GM12878 (cell line): Measurements from ENCODE around the gene AP4S1. TPM values are rescaled to one million over a fixed set of nuclear protein-coding genes. Genes with fewer than 3 reads are reported as not detected.
A peak's percentile ranks its signal among the peaks of the same experiment; 100 is the strongest.

ENCODE experiments used
- ATAC-seq: fragments of 200-7000 bp; cut with Tn5 transposase; 3 replicates; pipeline ENCODE4 v1.9.1; 2020; ENCODE audit warnings: mild to moderate bottlenecking, moderate library complexity
- BruUV-seq: library from RNA; stranded (reverse); fragments of 400-500 nt; replicated peaks from 2 replicates; lab custom pipeline; 2021; lab: Mats Ljungman, UMichigan
- CTCF ChIA-PET: fragments of 300-600 bp; sonication (Branson Sonifier 250); formaldehyde crosslinking; extraction: SDS; loops from one replicate; lab custom pipeline; 2021; ENCODE audit warnings: inconsistent platforms; lab: Yijun Ruan, JAX
- POLR2A ChIA-PET: fragments of 350-600 bp; formaldehyde crosslinking; extraction: SDS; loops from one replicate; lab custom pipeline; 2021; ENCODE audit warnings: inconsistent platforms; lab: Charles Lee
- RAD21 ChIA-PET: fragments of 300-600 bp; sonication (Branson Sonifier 250); formaldehyde crosslinking; loops from one replicate; lab custom pipeline; 2023; ENCODE audit warnings: antibody characterized with exemption; ENCODE audit not compliant: unreplicated experiment; lab: Charles Lee
- SMC1A ChIA-PET: fragments of 300-600 bp; sonication (Branson Sonifier 250); formaldehyde crosslinking; loops from one replicate; lab custom pipeline; 2023; ENCODE audit not compliant: unreplicated experiment, uncharacterized antibody; lab: Charles Lee
- DNase-seq: peaks from one replicate; pipeline ENCODE4 v3.0.0-alpha.2; 2011; ENCODE audit warnings: low read depth, low spot score
- FAIRE-seq: peaks from 3 replicates; lab custom pipeline; 2011; peaks lifted over from hg19 to GRCh38; lab: Jason Lieb, UNC
- H2AFZ ChIP-seq: 2 replicates; pipeline ENCODE4 v1.6.0; 2011; ENCODE audit warnings: low read depth, low read length, control low read depth; ENCODE audit not compliant: control insufficient read depth
- H3K27ac ChIP-seq: 2 replicates; pipeline ENCODE4 v1.5.1; 2011; ENCODE audit warnings: control low read depth; ENCODE audit not compliant: control insufficient read depth, insufficient read depth
- H3K27me3 ChIP-seq, 2 experiments: replicated peaks in 1 of 2; 2 replicates each; pipeline versions ENCODE4 v1.6.0 to v1.6.1; 2011; ENCODE audit warnings: low read length in 1 of 2; ENCODE audit not compliant: control insufficient read depth in 2 of 2, insufficient read depth in 2 of 2
- H3K36me3 ChIP-seq, 2 experiments: 2 replicates each; pipeline ENCODE4 v1.5.1; 2011; ENCODE audit warnings: low read length in 1 of 2; ENCODE audit not compliant: control insufficient read depth in 2 of 2, insufficient read depth in 2 of 2
- H3K4me1 ChIP-seq: 2 replicates; pipeline ENCODE4 v1.6.1; 2011; ENCODE audit warnings: mild to moderate bottlenecking, low read length, moderate library complexity, mixed read lengths; ENCODE audit not compliant: control insufficient read depth, insufficient read depth
- H3K4me2 ChIP-seq: 2 replicates; pipeline ENCODE4 v1.6.0; 2011; ENCODE audit warnings: control low read depth; ENCODE audit not compliant: control insufficient read depth, insufficient read depth
- H3K4me3 ChIP-seq: fragments of 200-600 bp; sonication (generic); 2 replicates; pipeline ENCODE4 v1.5.1; 2016
- H3K79me2 ChIP-seq: 2 replicates; pipeline ENCODE4 v1.6.0; 2011; ENCODE audit warnings: low read length; ENCODE audit not compliant: control insufficient read depth, insufficient read depth
- H3K9ac ChIP-seq: 2 replicates; pipeline ENCODE4 v1.8.0; 2011; ENCODE audit warnings: low read length, control low read depth, mixed read lengths; ENCODE audit not compliant: control insufficient read depth, insufficient read depth
- H3K9me3 ChIP-seq: replicated peaks from 3 replicates; pipeline ENCODE4 v1.5.1; 2011; ENCODE audit warnings: mild to moderate bottlenecking, low read length; ENCODE audit not compliant: control insufficient read depth, insufficient read depth
- H4K20me1 ChIP-seq: 2 replicates; pipeline ENCODE4 v1.6.0; 2011; ENCODE audit not compliant: control insufficient read depth, insufficient read depth
- KAT2A ChIP-seq: conservative IDR thresholded peaks from 2 replicates; pipeline ENCODE4 v1.6.1; 2011; ENCODE audit warnings: low read depth, low read length; ENCODE audit not compliant: control insufficient read depth
- MTA2 ChIP-seq: fragments of 450-650 bp; IDR thresholded peaks from 2 replicates; pipeline ENCODE4 v1.6.1; 2016; ENCODE audit warnings: low read depth, mild to moderate bottlenecking, moderate library complexity
- MYB ChIP-seq: fragments of 150-350 bp; IDR thresholded peaks from 2 replicates; pipeline ENCODE4 v1.6.1; 2014; ENCODE audit warnings: mild to moderate bottlenecking, low read depth, low read length, borderline replicate concordance
- MYC ChIP-seq: IDR thresholded peaks from 2 replicates; pipeline ENCODE4 v1.6.1; 2011; ENCODE audit warnings: mild to moderate bottlenecking, low read length, moderate library complexity, inconsistent platforms; ENCODE audit not compliant: insufficient read depth, insufficient replicate concordance, insufficient read length, severe bottlenecking
- NR2F1 ChIP-seq: fragments of 450-650 bp; conservative IDR thresholded peaks from 2 replicates; pipeline ENCODE4 v1.6.1; 2017; ENCODE audit warnings: mild to moderate bottlenecking
- PBX3 ChIP-seq: IDR thresholded peaks from 2 replicates; pipeline ENCODE4 v1.6.1; 2011; ENCODE audit warnings: mild to moderate bottlenecking, low read depth, low read length, moderate library complexity; ENCODE audit not compliant: insufficient replicate concordance
- RBBP5 ChIP-seq: fragments of 200-600 bp; sonication (generic); conservative IDR thresholded peaks from 2 replicates; pipeline ENCODE4 v1.6.1; 2016
- RCOR1 ChIP-seq: conservative IDR thresholded peaks from 2 replicates; pipeline ENCODE4 v1.6.1; 2012; ENCODE audit warnings: low read depth, low read length, improper control_type of control experiment
- RELA ChIP-seq: fragments of 450-650 bp; IDR thresholded peaks from 2 replicates; pipeline ENCODE4 v1.8.0; 2014; ENCODE audit warnings: borderline replicate concordance; ENCODE audit not compliant: partially characterized antibody
- SRF ChIP-seq, 2 experiments: IDR thresholded peaks; 2 replicates each; pipeline ENCODE4 v1.6.1; 2011; ENCODE audit warnings: low read depth in 2 of 2, low read length in 2 of 2, mild to moderate bottlenecking in 1 of 2, moderate library complexity in 1 of 2
- TCF3 ChIP-seq: IDR thresholded peaks from 2 replicates; pipeline ENCODE4 v1.6.1; 2012; ENCODE audit warnings: low read depth, mild to moderate bottlenecking, low read length, borderline replicate concordance; ENCODE audit not compliant: insufficient read depth
- USF1 ChIP-seq: IDR thresholded peaks from 2 replicates; pipeline ENCODE4 v1.6.1; 2011; ENCODE audit warnings: borderline replicate concordance, low read depth, mild to moderate bottlenecking, moderate library complexity, mixed read lengths, low read length; ENCODE audit not compliant: insufficient read depth; ENCODE audit errors: extremely low read length
- ZNF217 ChIP-seq: fragments of 450-650 bp; IDR thresholded peaks from 2 replicates; pipeline ENCODE4 v1.6.1; 2017; ENCODE audit warnings: antibody characterized with exemption, mild to moderate bottlenecking
- WGBS: methylation state at CpG from one replicate; pipeline ENCODE4 v1.1.6; 2016; ENCODE audit warnings: low lambda C conversion rate; ENCODE audit not compliant: insufficient replicate concordance, insufficient coverage; ENCODE audit errors: missing lambda C conversion rate; 5-methylcytosine and 5-hydroxymethylcytosine counted together
- in situ Hi-C: fragments of 300-500 bp; cut with MboI; formaldehyde crosslinking; loops from 9 replicates; pipeline ENCODE4 v1.14.3; 2018; ENCODE audit warnings: mixed read lengths
- intact Hi-C: fragments of 100-400 bp; cut with micrococcal nuclease; formaldehyde crosslinking; loops from one replicate; pipeline ENCODE4 v1.14.2; 2022; ENCODE audit not compliant: unreplicated experiment
- polyA plus RNA-seq, 11 experiments: library from polyadenylated mRNA; depleted of rRNA in 4 of 11; unstranded in 6 of 11; stranded (reverse) in 5 of 11; fragments of >200 nt; fragmentation: Nextera tagmentation in 4 of 11; fragmentation: Illumina TruSeq in 1 of 11; extraction: Ambion mirVana in 4 of 11; extraction: Trizol in 1 of 11; gene quantifications; 1 replicate in 1 of 11; 2 replicates in 10 of 11; pipeline versions ENCODE4 v1.2.1 to v1.2.3, GENCODE V29; 2011 to 2016; ENCODE audit warnings: inconsistent platforms in 2 of 11, missing spikeins in 2 of 11, low read depth in 1 of 11
- total RNA-seq, 4 experiments: library from RNA; depleted of rRNA in 3 of 4; stranded (reverse); fragments of >200 nt in 3 of 4; fragmentation: Illumina TruSeq in 1 of 4; extraction: Trizol in 1 of 4; gene quantifications; 2 replicates each; pipeline versions ENCODE4 v1.2.1 to v1.2.3, GENCODE V29; 2013 to 2021

Gene AP4S1
- total and polyA plus RNA-seq, 10 of the 15 experiments (the other 5 are each of a cell fraction or from before 2014, with no cell fraction given) = 3.6 to 9.0 (median 5.7) TPM

GRCh38 chr14:31071151-31071550, 45.7 kb downstream of the AP4S1 start:
- Histone ChIP-seq H3K79me2 (no peaks in the 10 kb centered on the region), H3K27me3 (no peaks in the 10 kb centered on the region), H3K9me3 (no peaks in the 10 kb centered on the region), H2AFZ (no peak overlapping the region), H3K4me3 (no peak overlapping the region), H4K20me1 (no peaks in the 10 kb centered on the region), H3K36me3 (no peaks in the 10 kb centered on the region), H3K4me2 (no peak overlapping the region), H3K27ac (no peak overlapping the region), H3K9ac (no peak overlapping the region), H3K4me1 (peaks cover 4% of the 10 kb centered on the region; the same call in 1 of the 2 replicates)
- 91% methylated on average over 2 of the region's 2 CpGs for whole genome bisulfite sequencing
- CTCF ChIA-PET = interaction anchor here (0.8 kb wide), 1 partner anchor 13 kb away, joined by 3 read pairs; no protein-coding TSS in a partner anchor
- no peak for DNase-seq
- ATAC-seq = no peak
- BruUV-seq = no TSS peak
- intact Hi-C loops = no loop called here
- RAD21 ChIA-PET = no interaction called here
- POLR2A ChIA-PET = no interaction called here
- TF ChIP-seq MTA2 (no peak), NR2F1 (no peak), TCF3 (no peak)
- in situ Hi-C loops = no loop called here
- SMC1A ChIA-PET = no interaction called here
- no peak for FAIRE-seq

GRCh38 chr14:31075144-31075543, 49.7 kb downstream of the AP4S1 start:
- ATAC-seq (no peak), FAIRE-seq (peak; percentile 23), DNase-seq (no peak)
- BruUV-seq = TSS peak; percentile 53
- no peaks in the 10 kb centered on the region for H3K9me3 ChIP-seq
- H3K36me3 ChIP-seq = no peaks in the 10 kb centered on the region
- H3K79me2 ChIP-seq = no peaks in the 10 kb centered on the region
- RAD21 ChIA-PET = no interaction called here
- intact Hi-C loops = no loop called here
- no peaks in the 10 kb centered on the region for H4K20me1 ChIP-seq
- no peak overlapping the region for H3K9ac ChIP-seq
- no peak overlapping the region for H3K4me2 ChIP-seq
- H3K27ac ChIP-seq = no peak overlapping the region
- no peaks in the 10 kb centered on the region for H3K4me1 ChIP-seq
- POLR2A ChIA-PET = no interaction called here
- H2AFZ ChIP-seq = no peak overlapping the region
- TF ChIP-seq RBBP5 = no peak
- TF ChIP-seq SRF (IDR thresholded peaks at IDR 0.05; ENCODE audit: low read depth in 2 of 2, low read length in 2 of 2) = no peak
- no peak for TF ChIP-seq MYC
- TF ChIP-seq MTA2 = no peak
- TF ChIP-seq RCOR1 = no peak
- no peak for TF ChIP-seq USF1
- no peak for TF ChIP-seq RELA
- no peak for TF ChIP-seq MYB
- no peak for TF ChIP-seq PBX3
- no peak for TF ChIP-seq KAT2A
- TF ChIP-seq ZNF217 = no peak
- CTCF ChIA-PET = interaction anchor here (0.9 kb wide), 1 partner anchor 15 kb away, joined by 3 read pairs; no protein-coding TSS in a partner anchor
- no peaks in the 10 kb centered on the region for H3K27me3 ChIP-seq
- in situ Hi-C loops = no loop called here
- WGBS = 100% methylated on average over 2 of the region's 2 CpGs
- no peak overlapping the region for H3K4me3 ChIP-seq
- SMC1A ChIA-PET = interaction anchor here (1.3 to 1.8 kb wide), 2 partner anchors 8 to 87 kb away, joined by 3 to 5 read pairs; no protein-coding TSS in a partner anchor
